ENCODE measurements around the gene KLF12.

DNA sequence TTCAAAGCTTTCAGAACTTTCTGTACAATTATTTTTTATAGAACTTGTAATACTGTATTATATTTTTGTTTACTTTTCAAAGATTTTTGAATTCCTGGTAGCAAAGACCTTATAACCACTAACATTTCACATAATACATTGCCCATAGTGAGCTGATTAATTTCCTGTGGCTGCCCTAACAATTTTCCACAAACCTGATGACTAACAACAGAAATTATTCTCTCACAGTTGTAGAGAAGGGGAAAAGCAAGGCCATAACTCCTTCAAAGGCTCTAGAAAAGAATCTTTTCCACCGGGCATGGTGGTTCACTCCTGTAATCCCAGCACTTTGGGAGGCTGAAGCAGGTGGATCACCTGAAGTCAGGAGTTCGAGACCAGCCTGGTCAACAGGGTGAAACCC lies 19.1 kb downstream of the KLF12 start:
- TF ChIP-seq MAX (IDR thresholded peaks at IDR 0.05) (no peak), CTCF (IDR thresholded peaks at IDR 0.05) (no peak), JUN (IDR thresholded peaks at IDR 0.05) (no peak), POLR2A (IDR thresholded peaks at IDR 0.05; ENCODE audit: low read length) (no peak), KDM1A (IDR thresholded peaks at IDR 0.05; ENCODE audit: low read depth) (no peak), JUNB (IDR thresholded peaks at IDR 0.05) (no peak), TP53 (CRISPR knock-in tag; IDR thresholded peaks at IDR 0.05) (no peak), BHLHE40 (IDR thresholded peaks at IDR 0.05; ENCODE audit: low read depth, low read length) (no peak), NPAS2 (CRISPR knock-in tag; IDR thresholded peaks at IDR 0.05; ENCODE audit: borderline replicate concordance) (no peak), PHF8 (IDR thresholded peaks at IDR 0.05; ENCODE audit: borderline replicate concordance, low read depth) (no peak), USF2 (IDR thresholded peaks at IDR 0.05) (no peak), BCL3 (IDR thresholded peaks at IDR 0.05) (no peak)

All from A549 (cell line).